ENCODE data around the gene RMP24.

RMP24 gene

GRCh38 chr18:35968278-35968880, 4.1 kb upstream of the RMP24 start:
- POLR2A ChIA-PET = no interaction called here
- peaks cover 9% of the 10 kb centered on the region for H3K36me3 Mint-ChIP-seq (ENCODE audit: low read depth)

GRCh38 chr18:35969676-35970075, 2.8 kb upstream of the RMP24 start:
- Mint-ChIP-seq H3K27me3 (no peaks in the 10 kb centered on the region), H3K27ac (peak overlapping the region; percentile 98), H3K9me3 (ENCODE audit: low read depth) (no peaks in the 10 kb centered on the region), H3K36me3 (ENCODE audit: low read depth) (peaks cover 17% of the 10 kb centered on the region), H3K4me1 (peaks cover 48% of the 10 kb centered on the region), H3K4me3 (peak overlapping the region; percentile 99)
- ChIA-PET CTCF (no interaction called here), POLR2A (no interaction called here)
- intact Hi-C loops (cut with DNase I, micrococcal nuclease) = loop anchor here (5.0 to 10.0 kb wide), 5 partner anchors 385 to 927 kb away; partner anchors contain the start of genes GALNT1 (in 1 of the 2), MAPRE2 (in 1 of the 2) and ZNF397 (in 1 of the 2)
- no peak for ATAC-seq
- DNase-seq = no peak

More at GRCh38 chr18:35968278-35968880, 4.1 kb upstream of the RMP24 start:
- no peaks in the 10 kb centered on the region for H3K9me3 Mint-ChIP-seq (ENCODE audit: low read depth)
- H3K27me3 Mint-ChIP-seq = no peaks in the 10 kb centered on the region
- ATAC-seq = no peak
- peaks cover 43% of the 10 kb centered on the region for H3K4me1 Mint-ChIP-seq
- H3K4me3 Mint-ChIP-seq = no peak overlapping the region
- intact Hi-C loops (cut with DNase I, micrococcal nuclease) = no loop called here
- CTCF ChIA-PET = interaction anchor here (0.7 kb wide), 1 partner anchor 32 kb away, joined by 4 read pairs; no protein-coding TSS in a partner anchor
- DNase-seq = no peak
- peak overlapping the region; percentile 32 for H3K27ac Mint-ChIP-seq

GRCh38 chr18:35971661-35972196, 750 bp upstream of the RMP24 start:
- ATAC-seq (peak; percentile 4), DNase-seq (no peak)
- CTCF ChIA-PET = interaction anchor here (0.6 to 2.1 kb wide), 2 partner anchors 22 to 214 kb away, joined by 3 to 6 read pairs; no protein-coding TSS in a partner anchor
- intact Hi-C loops (cut with DNase I, micrococcal nuclease) = loop anchor here (1.0 to 10.0 kb wide), 16 partner anchors 96 to 1105 kb away; partner anchors contain the start of genes ELP2 (in 2 of the 2), INO80C (in 2 of the 2), RPRD1A (in 2 of the 2) and SLC39A6 (in 2 of the 2)
- Mint-ChIP-seq H3K27ac (peak overlapping the region; percentile 96), H3K9me3 (ENCODE audit: low read depth) (no peaks in the 10 kb centered on the region), H3K36me3 (ENCODE audit: low read depth) (peaks cover 29% of the 10 kb centered on the region), H3K27me3 (no peaks in the 10 kb centered on the region), H3K4me1 (peaks cover 49% of the 10 kb centered on the region), H3K4me3 (peak overlapping the region; percentile 99)
- POLR2A ChIA-PET = interaction anchor here (0.9 kb wide), 1 partner anchor 158 kb away, joined by 4 read pairs; the partner anchor contains the start of gene ELP2

- POLR2A ChIA-PET = no interaction called here
- peaks cover 45% of the 10 kb centered on the region for H3K36me3 Mint-ChIP-seq (ENCODE audit: low read depth)
- DNase-seq (no peak), ATAC-seq (no peak)
- H3K9me3 Mint-ChIP-seq (ENCODE audit: low read depth) = no peaks in the 10 kb centered on the region
- CTCF ChIA-PET = interaction anchor here (0.8 to 2.1 kb wide), 2 partner anchors 24 to 216 kb away, joined by 3 to 6 read pairs; no protein-coding TSS in a partner anchor
- intact Hi-C loops (cut with DNase I, micrococcal nuclease) = loop anchor here (2.0 to 10.0 kb wide), 8 partner anchors 357 to 931 kb away; partner anchors contain the start of genes ZNF397 (in 2 of the 2), GALNT1 (in 1 of the 2), MAPRE2 (in 1 of the 2) and ZNF396 (in 1 of the 2)
- H3K27ac Mint-ChIP-seq = peak overlapping the region; percentile 92
- H3K4me3 Mint-ChIP-seq = peak overlapping the region; percentile 99
- no peaks in the 10 kb centered on the region for H3K27me3 Mint-ChIP-seq
- peaks cover 41% of the 10 kb centered on the region for H3K4me1 Mint-ChIP-seq
These were observed 1.2 kb downstream of the RMP24 start for GRCh38 chr18:35973650-35974049.

DNA sequence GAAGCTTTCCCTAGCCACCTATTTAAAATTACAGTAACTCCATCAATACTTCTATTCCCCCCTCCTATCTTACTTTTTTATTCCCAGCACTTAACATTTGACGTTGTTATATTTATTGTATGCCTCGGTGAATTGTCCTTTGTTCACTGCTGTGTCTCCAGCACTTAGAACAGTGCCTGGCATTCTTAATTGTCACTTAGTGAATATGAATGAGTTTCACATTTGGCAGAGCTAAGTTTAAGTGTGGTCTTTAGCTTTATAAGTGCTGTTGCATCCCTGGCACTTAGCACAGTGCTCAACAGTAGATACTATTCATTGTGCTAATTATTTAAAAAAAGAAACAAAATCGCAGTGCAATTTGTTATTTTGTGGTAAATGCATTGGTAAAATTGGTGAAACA, 1.7 kb downstream of the RMP24 start:
- Mint-ChIP-seq H3K4me1 (peaks cover 39% of the 10 kb centered on the region), H3K36me3 (ENCODE audit: low read depth) (peaks cover 49% of the 10 kb centered on the region), H3K9me3 (ENCODE audit: low read depth) (no peaks in the 10 kb centered on the region), H3K27ac (peak overlapping the region; percentile 92), H3K27me3 (no peaks in the 10 kb centered on the region), H3K4me3 (peak overlapping the region; percentile 99)
- no peak for ATAC-seq
- ChIA-PET POLR2A (no interaction called here), CTCF (no interaction called here)
- intact Hi-C loops (cut with DNase I, micrococcal nuclease) = loop anchor here (5.0 to 10.0 kb wide), 5 partner anchors 389 to 932 kb away; partner anchors contain the start of genes GALNT1 (in 1 of the 2), MAPRE2 (in 1 of the 2) and ZNF397 (in 1 of the 2)
- no peak for DNase-seq

GRCh38 chr18:35979112-35979511, 6.6 kb downstream of the RMP24 start:
- intact Hi-C loops (cut with DNase I, micrococcal nuclease) = loop anchor here in 1 of 2 experiments (10.0 kb wide), 2 partner anchors 394 to 734 kb away; partner anchors contain the start of genes GALNT1 and ZNF397
- H3K9me3 Mint-ChIP-seq (ENCODE audit: low read depth) = peaks cover 2% of the 10 kb centered on the region
- no peak overlapping the region for H3K27ac Mint-ChIP-seq
- ChIA-PET CTCF (no interaction called here), POLR2A (no interaction called here)
- no peaks in the 10 kb centered on the region for H3K27me3 Mint-ChIP-seq
- DNase-seq (no peak), ATAC-seq (no peak)
- peaks cover 65% of the 10 kb centered on the region for H3K36me3 Mint-ChIP-seq (ENCODE audit: low read depth)
- peaks cover 9% of the 10 kb centered on the region for H3K4me1 Mint-ChIP-seq
- no peak overlapping the region for H3K4me3 Mint-ChIP-seq

DNA sequence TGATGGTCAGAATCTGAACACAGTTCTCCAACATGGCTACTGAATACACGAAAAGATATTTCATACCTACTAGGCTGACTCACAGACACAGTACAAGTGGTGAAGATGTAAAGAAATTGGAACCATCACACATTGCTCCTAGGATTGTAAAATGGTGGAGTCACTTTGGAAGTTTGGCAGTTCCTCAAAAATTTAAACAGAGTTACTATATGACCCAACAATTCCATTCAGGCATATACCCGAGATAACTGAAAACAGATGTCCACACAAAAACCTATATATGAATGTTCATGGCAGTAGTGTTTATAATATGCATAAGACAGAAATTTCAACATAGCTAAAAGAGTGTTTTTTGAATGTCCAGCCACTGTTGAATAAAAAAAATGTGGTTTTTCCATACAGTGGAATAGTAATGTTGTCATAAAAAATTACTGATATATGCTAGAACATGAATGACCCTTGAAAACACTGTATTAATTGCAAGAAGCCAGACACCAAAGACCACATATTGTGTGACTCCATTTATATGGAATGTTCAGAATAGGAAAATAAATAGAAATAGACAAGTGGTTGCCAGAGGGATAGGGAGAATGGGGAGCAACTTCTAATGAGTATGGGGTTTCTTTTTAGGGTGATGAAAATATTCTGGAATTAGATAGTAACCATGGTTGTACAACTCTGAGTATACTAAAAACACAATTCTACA, 10.1 kb downstream of the RMP24 start:
- DNase-seq (no peak), ATAC-seq (no peak)
- Mint-ChIP-seq H3K4me3 (no peak overlapping the region), H3K9me3 (ENCODE audit: low read depth) (peaks cover 2% of the 10 kb centered on the region), H3K4me1 (no peaks in the 10 kb centered on the region), H3K36me3 (ENCODE audit: low read depth) (peaks cover 48% of the 10 kb centered on the region), H3K27me3 (no peaks in the 10 kb centered on the region), H3K27ac (no peak overlapping the region)
- CTCF ChIA-PET = no interaction called here
- POLR2A ChIA-PET = no interaction called here
- intact Hi-C loops (cut with DNase I, micrococcal nuclease) = no loop called here

GRCh38 chr18:35983147-35983546, 10.7 kb downstream of the RMP24 start:
- Mint-ChIP-seq H3K9me3 (ENCODE audit: low read depth) (peaks cover 2% of the 10 kb centered on the region), H3K36me3 (ENCODE audit: low read depth) (peaks cover 43% of the 10 kb centered on the region), H3K4me3 (no peak overlapping the region), H3K4me1 (no peaks in the 10 kb centered on the region), H3K27ac (no peak overlapping the region), H3K27me3 (no peaks in the 10 kb centered on the region)
- ChIA-PET CTCF (no interaction called here), POLR2A (no interaction called here)
- ATAC-seq (no peak), DNase-seq (no peak)
- intact Hi-C loops (cut with DNase I, micrococcal nuclease) = no loop called here

GRCh38 chr18:35983818-35984217, 11.3 kb downstream of the RMP24 start:
- Mint-ChIP-seq H3K27me3 (no peaks in the 10 kb centered on the region), H3K4me1 (no peaks in the 10 kb centered on the region), H3K36me3 (ENCODE audit: low read depth) (peaks cover 36% of the 10 kb centered on the region), H3K4me3 (no peak overlapping the region), H3K27ac (no peak overlapping the region), H3K9me3 (ENCODE audit: low read depth) (peaks cover 2% of the 10 kb centered on the region)
- no peak for ATAC-seq
- CTCF ChIA-PET = no interaction called here
- intact Hi-C loops (cut with DNase I, micrococcal nuclease) = no loop called here
- POLR2A ChIA-PET = no interaction called here
- no peak for DNase-seq

DNA sequence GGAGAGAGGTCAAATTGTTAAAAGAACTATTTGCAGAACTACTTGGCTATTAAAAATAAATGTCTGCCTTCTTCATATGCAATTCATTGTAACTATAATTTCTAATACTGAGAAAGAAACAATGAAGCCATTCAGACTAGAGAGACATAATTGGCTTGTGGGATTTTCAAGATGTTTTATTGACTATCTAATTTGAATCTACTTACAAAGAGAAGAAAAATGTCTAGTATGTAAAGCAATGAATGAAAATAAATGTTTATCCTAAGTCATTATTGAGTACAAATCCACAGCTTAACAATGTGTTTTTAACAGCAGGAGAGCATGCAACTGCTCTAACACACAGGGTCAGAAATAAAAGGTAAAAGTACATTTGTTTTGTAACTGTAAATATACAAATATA, 19.2 kb downstream of the RMP24 start:
- Mint-ChIP-seq H3K9me3 (ENCODE audit: low read depth) (no peaks in the 10 kb centered on the region), H3K4me1 (no peaks in the 10 kb centered on the region), H3K27ac (no peak overlapping the region), H3K4me3 (no peak overlapping the region), H3K27me3 (no peaks in the 10 kb centered on the region), H3K36me3 (ENCODE audit: low read depth) (peaks cover 2% of the 10 kb centered on the region)
- DNase-seq (no peak), ATAC-seq (no peak)
- ChIA-PET CTCF (interaction anchor here (1.2 kb wide), 1 partner anchor 26 kb away, joined by 3 read pairs; no protein-coding TSS in a partner anchor), POLR2A (no interaction called here)
- intact Hi-C loops (cut with DNase I, micrococcal nuclease) = no loop called here

DNA sequence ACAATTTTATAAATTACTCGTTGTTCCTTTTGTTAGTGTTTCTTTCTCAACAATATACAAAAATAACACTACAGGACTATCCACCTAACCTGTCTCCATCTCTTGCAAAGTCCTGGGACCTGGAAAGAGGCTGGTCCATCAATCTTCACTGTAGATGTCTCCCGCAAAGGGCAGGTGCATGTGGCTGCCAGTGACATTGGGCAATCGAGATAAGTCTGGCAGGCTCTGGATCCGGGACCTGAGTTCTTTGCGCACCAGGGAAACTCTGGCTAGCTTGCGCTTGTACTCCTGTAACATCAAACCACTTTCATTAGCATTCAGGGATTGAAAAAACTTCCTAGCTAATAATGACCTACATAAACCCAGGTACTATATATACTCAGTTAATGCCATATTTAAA, 20.5 kb downstream of the RMP24 start:
- no peak for ATAC-seq
- Mint-ChIP-seq H3K9me3 (ENCODE audit: low read depth) (no peaks in the 10 kb centered on the region), H3K27ac (no peak overlapping the region), H3K36me3 (ENCODE audit: low read depth) (peaks cover 2% of the 10 kb centered on the region), H3K27me3 (no peaks in the 10 kb centered on the region), H3K4me3 (no peak overlapping the region), H3K4me1 (no peaks in the 10 kb centered on the region)
- intact Hi-C loops (cut with DNase I, micrococcal nuclease) = no loop called here
- ChIA-PET CTCF (interaction anchor here (1.1 to 1.2 kb wide), 2 partner anchors 19 to 237 kb away, joined by 3 to 4 read pairs; no protein-coding TSS in a partner anchor), POLR2A (no interaction called here)
- no peak for DNase-seq

Measured in activated CD4-positive, alpha-beta T cell treated with anti-CD3 and anti-CD28 coated beads for 36 hours (primary cell).